Activated T-cell treated with anti-CD3 and anti-CD28 coated beads, Interleukin-2, amount 50 U/mL, for 72 hours (primary cell): ENCODE measurements around the gene IQCE. TPM values are rescaled to one million over a fixed set of nuclear protein-coding genes. Genes with fewer than 3 reads are reported as not detected.

Experiments used
- ATAC-seq, 2 donors: fragments of 150-1000 bp; cut with Tn5 transposase; replicated peaks in 1 of 2; 2 replicates each; pipeline ENCODE4 v1.10.0; 2021; ENCODE audit warnings: moderate library complexity in 2 of 2, mild to moderate bottlenecking in 1 of 2
- DNase-seq, 2 donors: peaks; one replicate each; pipeline ENCODE4 v3.0.0; 2021 to 2022; ENCODE audit warnings: mixed read lengths in 1 of 2
- H3K27ac Mint-ChIP-seq: one replicate; pipeline ENCODE4 v1.8.0; 2022; ENCODE audit warnings: mild to moderate bottlenecking, moderate library complexity, mixed read lengths
- H3K27me3 Mint-ChIP-seq: one replicate; pipeline ENCODE4 v1.8.0; 2022; ENCODE audit warnings: low read depth, mixed read lengths
- H3K36me3 Mint-ChIP-seq, 2 donors: one replicate each; pipeline ENCODE4 v1.8.0; 2022; ENCODE audit warnings: mixed read lengths in 2 of 2, mild to moderate bottlenecking in 1 of 2; ENCODE audit not compliant: insufficient read depth in 2 of 2
- H3K4me1 Mint-ChIP-seq: one replicate; pipeline ENCODE4 v1.8.0; 2022; ENCODE audit warnings: low read depth, mixed read lengths
- H3K4me3 Mint-ChIP-seq, 2 donors: one replicate each; pipeline ENCODE4 v1.8.0; 2022; ENCODE audit warnings: mild to moderate bottlenecking in 2 of 2, mixed read lengths in 2 of 2, moderate library complexity in 2 of 2
- H3K9me3 Mint-ChIP-seq, 2 donors: one replicate each; pipeline ENCODE4 v1.8.0; 2022; ENCODE audit warnings: mixed read lengths in 2 of 2
- total RNA-seq, 2 donors: library from RNA; stranded (reverse); gene quantifications; one replicate each; pipeline ENCODE4 v1.2.3, GENCODE V29; 2022

The IQCE gene
- total RNA-seq, 2 donors from 2014 or later, result 11.8 to 12.2 TPM

DNA sequence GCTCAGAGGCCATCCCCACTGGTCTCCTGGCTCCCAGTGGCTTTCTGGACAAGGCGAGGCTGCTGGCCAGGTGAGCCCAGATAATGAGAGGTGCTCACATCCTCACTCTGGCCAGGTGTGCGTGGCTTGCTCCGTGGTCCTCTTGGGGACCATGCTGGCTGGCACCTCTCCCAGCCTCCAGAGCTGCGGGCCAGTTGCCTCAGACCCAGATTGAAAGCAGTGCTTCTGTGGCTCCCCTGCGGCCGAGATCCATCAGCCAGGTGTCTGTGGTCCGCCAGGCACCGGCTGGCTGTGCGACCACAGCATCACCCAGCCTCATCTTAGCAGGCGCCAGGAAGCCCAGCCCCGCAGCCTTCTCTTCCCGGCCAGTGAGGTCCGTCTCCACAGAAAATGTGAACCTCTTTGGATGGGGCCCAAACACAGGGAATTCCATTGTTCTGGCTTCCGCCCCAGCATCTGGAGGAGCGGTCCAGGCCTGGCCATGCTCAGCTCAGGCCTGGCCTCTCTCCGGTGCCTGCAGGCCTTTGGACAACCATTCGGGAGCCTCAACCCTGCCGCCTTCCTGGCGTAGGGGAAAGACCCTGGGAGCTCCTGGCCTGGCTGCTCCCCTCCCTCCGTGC lies 67.8 kb downstream of the IQCE start:
- Mint-ChIP-seq H3K9me3 (no peaks in the 10 kb centered on the region), H3K27ac (no peak overlapping the region), H3K4me1 (peaks cover 5% of the 10 kb centered on the region), H3K27me3 (no peaks in the 10 kb centered on the region), H3K36me3 (no peaks in the 10 kb centered on the region), H3K4me3 (no peak overlapping the region)
- no peak for ATAC-seq
- no peak for DNase-seq

DNA sequence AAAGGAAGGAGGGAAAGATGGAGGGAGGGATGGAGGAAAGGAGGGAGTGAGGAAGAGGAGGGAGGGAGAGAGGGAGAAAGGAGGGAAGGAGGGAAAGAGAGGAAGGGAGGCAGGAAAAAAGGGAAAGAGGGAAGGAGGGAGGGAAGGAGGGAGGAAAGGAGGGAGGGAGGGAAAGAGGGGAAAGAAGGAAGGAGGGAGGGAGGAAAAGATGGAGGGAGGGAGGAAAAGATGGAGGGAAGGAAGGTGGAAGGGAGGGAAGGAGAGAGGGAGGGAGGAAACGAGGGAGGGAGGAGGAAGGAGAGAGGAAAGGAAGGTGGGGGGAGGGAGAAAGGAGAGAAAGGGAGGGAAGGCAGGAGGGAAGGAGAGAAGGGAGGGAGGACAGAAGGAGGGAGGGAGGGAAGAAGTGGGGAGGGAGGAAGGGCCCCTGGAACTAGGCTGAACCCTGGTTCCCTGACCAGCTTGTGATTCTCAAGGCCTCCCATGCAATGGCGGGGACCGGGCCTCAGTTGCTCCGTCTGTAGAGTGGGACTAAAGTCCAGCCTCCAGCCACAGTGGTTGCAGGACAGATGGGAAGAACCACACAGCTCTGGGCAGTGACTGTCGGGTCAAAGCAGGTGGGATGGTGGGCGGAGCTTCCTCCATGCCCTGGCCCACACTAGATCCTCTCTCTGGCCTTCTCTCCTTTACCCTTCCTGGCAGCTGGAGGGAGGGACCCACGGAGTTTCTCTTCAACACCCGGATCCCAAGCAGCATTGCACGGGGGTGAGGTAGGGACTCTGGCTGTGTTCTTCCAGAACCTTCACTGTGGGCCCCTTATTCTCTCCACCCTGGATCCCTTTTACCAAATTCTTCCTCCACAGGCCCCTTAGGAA lies 68.7 kb downstream of the IQCE start:
- H3K9me3 Mint-ChIP-seq, result no peaks in the 10 kb centered on the region
- H3K27me3 Mint-ChIP-seq, result no peaks in the 10 kb centered on the region
- ATAC-seq, result no peak
- H3K4me3 Mint-ChIP-seq, result no peak overlapping the region
- no peaks in the 10 kb centered on the region for H3K36me3 Mint-ChIP-seq
- no peak overlapping the region for H3K27ac Mint-ChIP-seq
- peaks cover 5% of the 10 kb centered on the region for H3K4me1 Mint-ChIP-seq
- no peak for DNase-seq

DNA sequence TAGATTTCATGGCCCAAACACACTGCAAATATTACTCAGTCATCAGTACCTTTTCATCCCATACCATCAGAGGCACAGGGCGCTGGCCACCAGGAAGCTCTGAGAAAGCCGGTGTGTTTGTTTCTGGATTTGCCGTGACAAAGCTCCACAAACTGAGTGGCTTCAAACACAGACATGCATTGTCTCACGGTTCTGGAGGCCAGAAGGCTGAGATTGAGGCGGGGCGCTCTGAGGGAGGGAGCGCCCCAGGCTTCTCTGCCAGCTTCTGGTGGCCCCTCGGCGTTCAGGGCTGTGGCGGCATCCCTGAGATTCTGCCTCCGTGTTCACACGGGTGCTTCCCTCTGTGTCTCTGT lies 69.3 kb downstream of the IQCE start:
- Mint-ChIP-seq H3K27ac (no peak overlapping the region), H3K36me3 (no peaks in the 10 kb centered on the region), H3K9me3 (no peaks in the 10 kb centered on the region), H3K4me1 (peaks cover 7% of the 10 kb centered on the region), H3K27me3 (no peaks in the 10 kb centered on the region), H3K4me3 (no peak overlapping the region)
- DNase-seq (no peak), ATAC-seq (no peak)

DNA sequence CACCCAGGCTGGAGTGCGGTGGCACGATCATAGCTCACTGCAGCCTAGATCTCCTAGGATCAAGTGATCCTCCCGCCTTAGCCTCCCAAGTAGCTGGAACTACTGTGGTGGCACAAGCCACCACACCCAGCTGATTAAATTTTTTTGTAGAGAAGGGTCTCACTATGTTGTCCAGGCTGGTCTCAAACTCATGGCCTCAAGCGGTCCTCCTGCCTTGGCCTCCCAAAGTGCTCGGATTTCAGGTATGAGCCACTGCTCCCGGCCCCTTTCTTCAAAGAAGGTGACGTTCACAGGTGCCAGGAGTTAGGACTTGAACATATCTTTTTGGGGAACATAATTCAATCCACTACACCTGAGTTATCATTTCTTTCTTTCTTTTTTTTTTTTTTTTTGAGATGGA lies 70.1 kb downstream of the IQCE start:
- no peak for DNase-seq
- H3K27me3 Mint-ChIP-seq, result no peaks in the 10 kb centered on the region
- H3K4me3 Mint-ChIP-seq, result no peak overlapping the region
- H3K27ac Mint-ChIP-seq, result no peak overlapping the region
- H3K4me1 Mint-ChIP-seq, result peaks cover 13% of the 10 kb centered on the region
- ATAC-seq, result no peak
- H3K36me3 Mint-ChIP-seq, result no peaks in the 10 kb centered on the region
- no peaks in the 10 kb centered on the region for H3K9me3 Mint-ChIP-seq

DNA sequence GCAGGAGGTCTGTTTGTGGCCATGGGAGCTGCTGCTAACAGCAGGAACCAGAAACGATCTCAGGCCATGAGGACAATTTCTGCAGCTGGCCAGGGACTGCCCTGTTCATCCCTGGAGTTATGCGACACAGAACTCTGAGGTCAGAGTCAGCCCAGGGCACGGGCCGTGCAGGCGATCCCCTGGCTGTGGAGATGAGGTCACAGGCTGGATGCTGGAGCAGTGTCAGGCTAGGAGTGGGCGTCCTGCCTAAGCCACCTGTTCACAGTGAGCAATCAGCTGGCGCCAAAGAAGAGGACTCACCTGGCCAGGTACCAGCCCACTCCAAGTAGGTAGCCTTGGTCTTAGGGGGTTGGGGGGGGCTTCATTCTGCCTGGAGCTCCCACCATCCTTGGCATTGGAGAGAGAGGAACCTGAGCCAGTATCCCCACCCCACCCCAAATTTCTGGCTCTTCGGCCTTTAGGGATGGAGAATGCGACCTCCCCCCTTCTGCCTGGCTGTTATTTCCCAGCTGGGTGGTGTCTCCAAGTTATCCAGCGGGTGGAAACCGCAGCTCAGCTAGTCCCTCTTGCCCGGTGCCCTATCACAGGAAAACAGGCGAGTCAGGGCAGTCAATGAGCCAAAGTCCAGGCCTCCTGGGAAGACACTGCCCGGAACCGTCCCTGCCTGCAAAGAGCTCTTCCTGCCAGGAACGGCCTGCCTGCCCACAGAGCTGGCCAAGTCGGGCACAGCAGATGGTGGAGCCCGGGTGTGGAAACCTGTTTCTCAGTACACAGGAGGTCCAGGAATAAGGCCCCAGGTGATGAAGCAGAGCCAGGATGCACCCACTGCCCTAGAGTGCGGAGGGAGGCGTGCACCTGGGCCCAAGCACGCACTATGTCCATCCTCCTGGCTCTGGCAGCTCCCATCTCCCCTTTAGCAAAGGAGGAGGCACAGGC lies 71.2 kb downstream of the IQCE start:
- Mint-ChIP-seq H3K36me3 (no peaks in the 10 kb centered on the region), H3K9me3 (no peaks in the 10 kb centered on the region), H3K27me3 (no peaks in the 10 kb centered on the region), H3K27ac (no peak overlapping the region), H3K4me1 (peaks cover 18% of the 10 kb centered on the region), H3K4me3 (no peak overlapping the region)
- ATAC-seq (no peak), DNase-seq (no peak)

DNA sequence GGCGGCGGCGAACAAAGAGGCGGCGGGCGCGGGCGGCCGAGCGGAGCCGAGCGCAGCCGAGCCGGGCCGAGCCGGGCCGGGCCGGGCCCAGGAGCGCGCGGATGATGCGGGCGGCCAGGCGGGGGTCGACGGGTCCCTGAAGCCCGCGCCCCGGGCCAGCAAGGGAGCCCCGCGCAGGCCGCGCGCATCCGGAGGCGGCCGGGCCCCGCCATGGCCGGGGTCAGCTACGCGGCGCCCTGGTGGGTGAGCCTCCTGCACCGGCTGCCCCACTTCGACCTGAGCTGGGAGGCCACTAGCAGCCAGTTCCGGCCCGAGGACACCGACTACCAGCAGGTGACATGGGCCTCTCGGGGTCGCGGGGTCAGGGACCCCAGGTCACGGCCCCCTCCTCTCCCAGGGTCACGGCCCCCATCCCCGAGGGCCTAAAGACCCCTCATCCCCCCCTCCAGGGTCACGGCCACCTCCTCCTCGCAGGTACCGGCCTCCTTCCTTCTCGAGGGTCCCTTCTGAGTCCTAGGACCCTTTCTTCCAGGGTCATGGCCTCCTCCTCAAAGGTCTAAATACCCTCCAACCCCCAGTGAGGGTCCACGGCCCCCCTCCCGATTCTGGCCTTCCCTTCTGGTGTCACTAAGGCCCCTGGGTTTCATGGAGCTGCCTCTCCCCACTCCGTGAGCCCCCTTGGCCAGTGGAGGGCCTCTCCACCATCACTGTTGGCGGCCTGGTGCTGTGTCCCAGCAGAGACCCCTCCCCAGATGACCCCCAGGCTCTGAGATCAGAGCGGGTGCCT lies 73.4 kb downstream of the IQCE start, which contains the start of gene TTYH3:
Gene TTYH3 (plus strand): TSS at position 41 of the 787 bp plus-strand sequence. CDS start 170 bp downstream, at position 211.
- ATAC-seq, result peak; percentile 51 to 63
- Mint-ChIP-seq H3K4me3 (peak within 1 kb of the TSS; percentile 98), H3K4me1 (peaks cover 23% of the 10 kb centered on the region), H3K27me3 (no peaks in the 10 kb centered on the region), H3K36me3 (no peaks in the 10 kb centered on the region), H3K27ac (peak within 1 kb of the TSS; percentile 90), H3K9me3 (no peaks in the 10 kb centered on the region)
- peak in 1 of 2 donors; percentile 11 for DNase-seq

DNA sequence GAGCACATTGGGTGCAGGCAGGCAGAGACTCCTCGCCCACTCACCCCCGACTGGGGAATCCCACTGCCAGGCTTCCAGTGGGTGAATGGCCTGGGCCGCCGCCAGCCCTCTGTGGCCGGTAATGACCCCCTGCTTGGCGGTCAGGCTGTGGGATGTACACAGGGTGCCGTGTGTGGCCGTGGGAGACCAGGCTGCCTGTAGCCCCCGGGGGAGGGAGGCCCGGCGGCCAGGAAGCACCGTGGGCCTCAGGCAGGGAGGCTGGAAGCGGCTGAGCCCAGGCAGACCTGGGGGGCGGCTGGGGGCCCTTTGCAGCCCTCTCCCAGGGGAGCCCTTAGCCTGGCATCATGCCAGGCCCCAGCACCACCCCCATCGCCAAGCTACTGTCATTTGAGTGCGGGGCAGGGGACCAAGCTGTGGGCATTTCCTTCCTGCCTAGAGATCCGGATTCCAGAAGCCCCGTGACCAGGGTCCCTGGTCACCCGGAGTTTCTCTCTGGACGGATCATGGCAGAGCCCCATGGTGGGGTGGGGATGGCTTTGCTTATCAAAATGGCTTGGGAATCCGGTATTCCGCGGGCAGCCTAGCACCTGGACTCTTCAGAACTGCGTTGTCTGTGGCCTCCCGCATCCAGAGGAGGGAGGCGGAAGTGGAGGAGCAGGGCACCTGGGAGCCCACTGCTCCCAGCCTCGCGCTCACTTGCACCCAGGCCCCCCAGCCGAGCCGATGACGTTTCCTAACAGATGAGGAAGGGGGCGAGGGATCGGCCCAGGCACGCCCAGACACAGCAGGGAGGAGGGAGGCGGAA lies 74.2 kb downstream of the IQCE start:
- H3K27ac Mint-ChIP-seq, result peak overlapping the region; percentile 90
- H3K27me3 Mint-ChIP-seq, result no peaks in the 10 kb centered on the region
- DNase-seq (peak; percentile 67 to 75), ATAC-seq (peak; percentile 12 to 23)
- no peaks in the 10 kb centered on the region for H3K9me3 Mint-ChIP-seq
- no peaks in the 10 kb centered on the region for H3K36me3 Mint-ChIP-seq
- peak overlapping the region; percentile 98 for H3K4me3 Mint-ChIP-seq
- H3K4me1 Mint-ChIP-seq, result peaks cover 23% of the 10 kb centered on the region

DNA sequence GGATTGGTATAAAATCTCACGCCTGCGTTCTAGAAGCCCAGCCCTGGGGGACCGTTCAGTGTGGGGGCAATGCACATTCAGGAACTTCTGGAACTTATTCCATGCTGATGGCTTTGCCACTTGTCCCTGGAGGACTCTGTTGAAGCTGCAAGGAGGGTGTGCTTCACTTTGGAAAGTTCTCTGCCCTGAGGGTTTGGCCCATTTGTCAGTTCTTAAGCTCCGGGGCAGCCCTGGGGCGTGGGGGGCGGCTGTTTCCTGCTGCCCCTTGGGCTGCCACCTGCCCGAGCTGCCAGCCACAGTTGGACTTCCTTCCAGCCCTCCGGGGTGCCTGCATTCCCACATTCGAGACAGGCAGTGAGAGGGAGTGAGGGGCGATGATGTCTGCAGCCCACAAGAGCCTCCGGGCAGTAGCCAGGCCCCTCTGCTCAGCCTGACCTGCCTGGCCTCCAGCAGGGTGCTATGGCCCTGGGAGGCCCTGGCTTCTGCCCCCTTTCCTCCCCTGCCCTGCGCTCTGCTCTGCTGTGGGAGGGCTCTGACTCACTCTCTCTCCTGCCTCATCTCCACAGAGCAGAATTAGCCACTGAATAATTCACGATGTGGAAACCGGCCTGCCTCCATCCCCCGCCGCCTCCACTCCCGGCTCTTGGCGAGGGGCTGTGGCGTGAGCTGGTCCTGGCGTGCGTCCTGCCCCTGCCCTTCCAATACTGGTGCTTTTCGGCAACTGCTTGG lies 74.9 kb downstream of the IQCE start:
- Mint-ChIP-seq H3K27me3 (no peaks in the 10 kb centered on the region), H3K9me3 (no peaks in the 10 kb centered on the region), H3K27ac (no peak overlapping the region), H3K4me3 (peak overlapping the region; percentile 98), H3K36me3 (no peaks in the 10 kb centered on the region), H3K4me1 (peaks cover 23% of the 10 kb centered on the region)
- DNase-seq, result peak; percentile 50 to 59
- ATAC-seq, result peak; percentile 40 to 48

DNA sequence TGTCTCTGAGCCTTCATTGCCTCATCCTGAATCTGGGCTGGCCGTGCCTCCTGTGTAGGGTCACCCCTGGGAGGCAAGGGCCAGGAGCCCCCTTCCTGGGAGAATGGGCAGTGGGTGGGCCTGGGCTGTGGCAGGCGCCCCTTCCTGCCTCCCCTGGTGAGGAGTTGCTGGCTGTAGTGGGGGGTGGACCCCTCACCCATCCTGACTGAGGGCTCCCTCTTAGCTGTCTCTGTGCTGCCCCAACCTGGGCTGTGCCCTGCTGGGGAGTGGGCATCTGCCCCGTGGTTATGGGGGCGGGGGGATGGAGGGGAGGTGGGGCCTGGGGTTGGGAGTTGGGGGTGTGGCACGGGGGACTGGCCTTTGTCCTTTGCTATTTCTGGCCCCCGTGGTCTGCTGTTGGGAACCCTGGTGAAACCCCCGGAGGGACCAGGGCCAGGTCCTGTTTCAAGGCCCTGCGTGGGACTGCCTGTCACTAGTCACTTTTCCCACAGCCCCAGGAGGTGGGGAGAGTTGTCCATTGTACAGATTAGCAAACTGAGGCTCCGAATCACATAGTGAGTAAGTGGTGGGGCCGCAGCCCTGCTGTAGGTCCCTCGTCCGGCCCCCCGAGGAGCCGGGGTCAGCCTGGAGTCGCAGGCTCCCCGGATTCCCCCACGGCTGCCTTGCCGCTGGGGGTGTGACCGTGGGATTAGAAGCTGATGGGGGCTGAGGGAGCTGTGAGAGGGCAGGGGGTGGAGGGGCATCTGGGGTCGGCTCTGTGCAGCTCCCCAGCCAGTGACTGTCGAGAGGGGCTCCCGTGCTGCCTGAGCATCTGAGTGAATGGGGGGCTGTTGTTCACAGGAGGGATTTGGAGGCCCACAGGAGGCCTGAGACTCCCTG lies 75.7 kb downstream of the IQCE start:
- no peaks in the 10 kb centered on the region for H3K9me3 Mint-ChIP-seq
- peaks cover 23% of the 10 kb centered on the region for H3K4me1 Mint-ChIP-seq
- no peaks in the 10 kb centered on the region for H3K27me3 Mint-ChIP-seq
- H3K27ac Mint-ChIP-seq, result no peak overlapping the region
- no peak for DNase-seq
- peak overlapping the region; percentile 98 for H3K4me3 Mint-ChIP-seq
- no peaks in the 10 kb centered on the region for H3K36me3 Mint-ChIP-seq
- no peak for ATAC-seq

DNA sequence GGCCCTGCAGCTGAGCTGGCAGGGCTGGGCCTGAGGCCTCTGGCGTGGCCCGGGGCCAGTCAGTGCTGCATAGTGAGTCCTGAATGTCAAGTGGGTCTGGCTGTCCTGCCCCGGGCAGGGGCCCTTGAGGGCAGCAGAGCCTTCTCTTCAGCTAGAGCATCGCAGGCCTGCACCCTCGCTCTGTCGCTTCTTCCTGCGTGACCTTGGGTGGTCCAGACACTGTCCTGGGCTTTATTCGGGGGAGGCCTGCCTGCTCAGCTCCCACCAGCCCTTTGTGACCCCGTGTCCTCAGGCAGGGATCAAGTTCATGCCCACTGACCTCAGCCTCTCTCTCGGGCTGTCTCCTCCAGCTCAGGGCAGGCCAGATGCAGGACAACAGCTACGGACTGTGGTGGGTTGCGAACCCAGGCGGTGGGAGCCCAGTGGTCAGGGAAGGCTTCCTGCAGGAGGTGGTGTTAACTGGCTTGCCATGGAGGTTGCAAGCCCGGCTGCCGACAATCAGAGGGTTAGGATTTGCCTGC lies 76.4 kb downstream of the IQCE start:
- DNase-seq (no peak), ATAC-seq (no peak)
- H3K9me3 Mint-ChIP-seq, result no peaks in the 10 kb centered on the region
- no peak overlapping the region for H3K27ac Mint-ChIP-seq
- peaks cover 23% of the 10 kb centered on the region for H3K4me1 Mint-ChIP-seq
- H3K36me3 Mint-ChIP-seq, result no peaks in the 10 kb centered on the region
- no peaks in the 10 kb centered on the region for H3K27me3 Mint-ChIP-seq
- H3K4me3 Mint-ChIP-seq, result no peak overlapping the region
